Neuron (in vitro differentiated cells): ENCODE data around the gene SEMA3E.
A peak's percentile ranks its signal among the peaks of the same experiment; 100 is the strongest.
"Not testable (repeated sequence)": the region's sequence is repeated elsewhere in the genome, so short reads cannot be mapped to it uniquely, and the experiment has no call there.

Experiments
- H2AFZ ChIP-seq: one replicate; pipeline ENCODE4 v1.6.1; 2013; ENCODE audit warnings: low read depth, mild to moderate bottlenecking, inconsistent platforms, low read length, moderate library complexity
- H3K27me3 ChIP-seq: one replicate; pipeline ENCODE4 v1.6.1; 2013; ENCODE audit warnings: low read length; ENCODE audit not compliant: insufficient read depth
- H3K36me3 ChIP-seq: one replicate; pipeline ENCODE4 v1.6.1; 2013; ENCODE audit warnings: low read length; ENCODE audit not compliant: insufficient read depth
- H3K4me1 ChIP-seq: one replicate; pipeline ENCODE4 v1.6.1; 2013; ENCODE audit warnings: low read length; ENCODE audit not compliant: insufficient read depth
- H3K4me3 ChIP-seq: 2 replicates; pipeline ENCODE4 v1.5.1; 2013; ENCODE audit warnings: mild to moderate bottlenecking, low read length, moderate library complexity
- H3K9me3 ChIP-seq: one replicate; pipeline ENCODE4 v1.6.1; 2013; ENCODE audit warnings: low read length

Gene SEMA3E

DNA sequence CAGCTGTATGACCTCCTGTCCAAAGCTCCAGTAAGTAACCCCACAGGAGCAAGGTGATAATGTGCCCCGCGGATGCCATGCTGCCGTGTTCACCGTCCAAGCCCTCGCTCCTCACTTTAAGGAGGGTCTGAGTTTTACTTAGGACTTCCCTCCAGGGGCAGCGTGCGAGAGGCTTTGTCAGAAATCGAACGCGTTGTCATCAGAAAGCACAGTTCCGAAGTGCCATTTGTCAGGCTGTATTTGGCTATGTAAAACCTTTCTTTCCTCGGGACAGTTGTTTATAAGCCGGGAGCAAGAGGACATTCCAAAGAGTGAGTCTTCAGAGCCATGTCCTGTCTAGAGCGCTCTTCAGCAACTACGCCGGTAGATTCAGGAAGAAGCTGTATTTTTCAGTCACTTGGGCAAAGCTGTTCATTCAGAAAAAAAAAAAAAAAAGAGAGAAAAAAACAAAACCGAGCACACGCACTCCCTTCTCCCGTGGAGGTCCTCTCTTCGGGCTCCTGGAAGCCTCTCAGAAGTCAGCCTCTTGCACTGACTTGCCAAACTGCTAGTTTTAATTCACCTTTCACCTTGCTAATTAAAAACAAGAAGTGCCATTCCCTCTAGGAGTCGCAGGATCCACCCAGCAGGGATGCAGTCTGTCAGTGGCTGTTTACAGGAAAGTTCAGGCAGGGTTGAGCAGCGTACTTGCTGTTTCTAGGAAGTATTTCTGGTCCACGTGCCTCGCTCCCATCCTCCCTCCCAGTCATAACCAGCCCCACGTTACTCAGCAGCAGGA lies at the start of gene SEMA3E:
TSS of gene SEMA3E (minus strand) at position 676 of the 778 bp plus-strand sequence.
- no peaks in the 10 kb centered on the region for H3K36me3 ChIP-seq
- H2AFZ ChIP-seq: peak within 1 kb of the TSS; percentile 67
- no peaks in the 10 kb centered on the region for H3K27me3 ChIP-seq

DNA sequence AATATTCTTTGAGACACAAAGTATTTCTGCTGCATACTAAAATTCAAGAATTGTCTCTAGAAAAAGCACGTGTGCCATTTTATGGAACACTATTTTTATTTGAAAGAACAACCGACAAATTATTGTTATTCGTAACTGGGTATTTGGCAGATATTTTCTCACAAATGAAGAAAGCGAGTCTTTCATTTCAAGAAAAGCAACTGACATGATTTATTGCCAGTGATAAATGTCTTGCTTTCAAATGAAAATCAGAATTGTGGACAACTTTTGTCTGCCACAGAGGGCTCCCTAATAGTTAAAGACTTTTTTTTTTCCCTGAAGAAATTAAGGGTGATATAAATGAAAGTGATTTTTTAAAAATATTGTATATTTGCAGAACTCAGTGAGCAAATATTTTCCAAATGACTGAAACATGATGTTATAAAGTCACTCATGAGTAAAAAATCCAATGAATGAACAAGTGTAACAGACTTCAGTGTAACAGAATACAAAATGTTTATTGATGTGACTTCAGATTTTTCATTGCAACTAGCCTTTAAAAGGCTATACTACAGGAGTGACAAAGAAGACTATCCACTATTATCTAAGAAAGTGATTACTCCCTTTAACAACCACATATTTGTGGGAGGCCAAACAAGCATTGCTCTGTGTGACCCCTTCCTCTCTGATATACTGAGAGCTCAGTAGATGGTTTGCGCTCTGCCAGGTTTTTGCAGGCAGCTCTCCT lies 49.0 kb upstream of the SEMA3E start:
- Histone ChIP-seq H3K4me1 (peaks cover 22% of the 10 kb centered on the region), H3K4me3 (no peak overlapping the region), H2AFZ (no peak overlapping the region), H3K36me3 (no peaks in the 10 kb centered on the region), H3K27me3 (no peaks in the 10 kb centered on the region), H3K9me3 (no peaks in the 10 kb centered on the region)

More for the DNA sequence above, at the start of gene SEMA3E:
- peaks cover 10% of the 10 kb centered on the region for H3K4me1 ChIP-seq
- H3K9me3 ChIP-seq: no peaks in the 10 kb centered on the region
- H3K4me3 ChIP-seq: peak within 1 kb of the TSS; percentile 47

DNA sequence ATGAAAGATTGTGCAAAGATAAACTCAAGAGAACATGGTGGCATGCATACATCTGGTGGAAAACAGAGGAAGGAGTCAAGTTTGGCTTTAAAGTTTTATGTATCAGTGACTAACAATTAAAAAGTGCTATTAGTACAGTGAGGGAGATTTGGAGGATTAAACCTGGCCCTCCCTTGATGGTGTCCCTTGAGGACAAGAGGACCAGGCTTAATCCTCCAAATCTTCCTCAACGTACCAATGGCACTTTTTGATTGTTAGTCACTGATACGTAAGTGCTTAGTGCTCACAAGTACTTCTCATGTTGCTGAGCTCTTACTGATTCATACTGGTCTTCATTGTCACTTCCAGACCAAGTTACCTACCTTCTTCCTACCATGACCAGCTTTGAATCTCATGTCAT lies 47.2 kb upstream of the SEMA3E start:
- Histone ChIP-seq H3K4me3 (no peak overlapping the region), H3K27me3 (no peaks in the 10 kb centered on the region), H3K4me1 (peaks cover 22% of the 10 kb centered on the region)

DNA sequence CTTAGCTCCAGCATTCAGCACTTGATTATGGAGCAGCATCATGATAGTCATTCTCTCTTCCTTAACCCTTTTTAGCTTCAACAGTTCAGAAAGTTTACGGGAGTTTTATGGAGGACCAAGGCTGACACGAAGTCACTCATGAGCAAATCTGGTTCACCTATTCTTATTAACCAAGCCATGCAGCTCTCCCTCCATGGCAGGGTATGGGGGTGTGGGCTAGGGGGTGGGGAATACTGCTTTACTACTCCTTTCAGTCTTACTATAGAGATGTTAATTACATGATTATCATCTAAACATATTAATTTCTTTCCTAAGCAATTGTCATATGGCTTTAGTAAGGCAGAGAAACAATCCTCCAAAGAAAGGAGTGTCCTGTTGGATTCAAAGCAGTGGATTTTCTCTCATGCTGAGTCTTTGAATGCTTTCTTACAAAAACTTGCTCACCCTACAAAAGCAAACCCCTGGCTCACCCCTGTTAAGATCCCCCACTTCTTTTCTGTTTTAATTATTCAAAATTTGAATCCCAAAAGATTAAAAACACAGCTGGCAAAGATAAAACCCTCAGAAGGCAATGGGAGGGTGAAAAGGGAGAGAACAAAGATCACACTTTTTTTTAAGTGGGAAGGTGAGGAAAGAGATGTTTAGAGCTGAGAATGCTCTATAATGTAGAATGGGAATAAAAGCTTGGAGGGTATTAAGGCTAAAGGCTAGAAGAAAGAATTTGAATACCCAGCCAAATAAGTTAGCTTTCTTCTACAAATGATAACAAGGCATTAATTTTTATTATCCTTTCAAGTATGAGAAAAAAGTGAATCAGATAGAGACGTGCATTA lies 46.4 kb upstream of the SEMA3E start:
- Histone ChIP-seq H3K9me3 (no peaks in the 10 kb centered on the region), H3K36me3 (no peaks in the 10 kb centered on the region), H3K4me3 (no peak overlapping the region), H2AFZ (peak overlapping the region; percentile 27), H3K27me3 (no peaks in the 10 kb centered on the region), H3K4me1 (peaks cover 22% of the 10 kb centered on the region)

More for the DNA sequence above, 47.2 kb upstream of the SEMA3E start:
- H3K9me3 ChIP-seq: no peaks in the 10 kb centered on the region
- no peaks in the 10 kb centered on the region for H3K36me3 ChIP-seq
- H2AFZ ChIP-seq: no peak overlapping the region

DNA sequence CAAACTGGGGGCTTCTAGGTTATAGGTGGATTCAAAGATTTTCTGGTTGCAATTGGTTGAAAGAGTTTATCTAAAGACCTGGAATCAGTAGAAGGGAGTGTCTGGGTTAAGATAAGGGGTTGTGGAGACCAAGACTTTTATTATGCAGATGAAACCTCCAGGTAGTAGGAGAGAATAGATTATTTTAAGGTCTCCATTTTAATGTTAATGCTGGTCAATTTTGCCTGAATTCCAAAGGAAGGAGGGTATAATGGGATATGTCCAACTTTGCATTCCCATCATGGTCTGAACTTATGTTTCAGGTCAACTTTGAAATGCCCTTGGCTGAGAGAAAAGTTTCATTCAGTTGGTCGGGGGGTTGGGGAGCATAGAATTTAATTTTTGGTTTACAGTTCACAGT lies 44.3 kb upstream of the SEMA3E start:
- Histone ChIP-seq H3K9me3 (no peaks in the 10 kb centered on the region), H3K27me3 (no peaks in the 10 kb centered on the region), H2AFZ (no peak overlapping the region), H3K4me3 (no peak overlapping the region), H3K36me3 (no peaks in the 10 kb centered on the region), H3K4me1 (peaks cover 19% of the 10 kb centered on the region)

DNA sequence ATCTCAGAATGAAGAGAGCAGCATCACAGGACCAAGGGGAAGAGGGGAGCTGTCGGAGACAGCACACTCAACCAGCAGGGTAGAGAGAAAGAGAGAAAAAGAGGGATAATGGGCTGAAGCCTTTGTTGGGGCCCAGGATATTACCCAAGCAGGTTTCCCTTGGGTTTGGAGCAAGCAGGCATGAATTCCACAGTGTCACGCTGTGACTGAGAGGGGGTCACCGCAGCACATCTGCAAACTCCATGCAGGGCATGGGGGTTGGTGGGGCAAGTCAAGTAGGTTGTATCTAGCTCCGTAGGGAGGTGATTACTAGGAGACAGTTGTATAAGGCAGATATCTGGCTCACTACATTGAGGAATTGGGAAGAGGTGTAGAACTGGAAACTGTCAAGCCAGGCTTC lies 42.2 kb upstream of the SEMA3E start:
- peaks cover 12% of the 10 kb centered on the region for H3K4me1 ChIP-seq

DNA sequence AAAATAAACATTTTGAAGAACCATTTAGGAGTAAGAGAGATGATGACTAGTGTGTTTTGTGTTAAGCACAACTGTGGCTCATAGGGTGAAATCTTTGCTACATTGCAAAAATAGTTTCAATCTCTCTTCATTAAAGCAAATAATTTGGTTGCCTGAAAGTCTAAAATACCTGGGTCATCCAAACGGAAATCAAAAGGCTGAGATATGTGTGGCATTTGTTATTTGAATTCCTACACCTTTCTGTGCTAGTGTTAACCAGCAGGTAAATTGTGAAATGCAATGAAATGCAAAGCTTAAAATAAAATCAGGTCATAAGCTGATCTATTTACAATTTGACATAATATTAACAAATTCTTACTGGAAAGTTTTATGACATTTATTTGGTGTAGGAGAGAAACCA lies 40.9 kb upstream of the SEMA3E start:
- Histone ChIP-seq H3K27me3 (no peaks in the 10 kb centered on the region), H3K9me3 (no peaks in the 10 kb centered on the region), H2AFZ (no peak overlapping the region), H3K36me3 (no peaks in the 10 kb centered on the region), H3K4me3 (no peak overlapping the region), H3K4me1 (peaks cover 4% of the 10 kb centered on the region)

More for the DNA sequence above, 42.2 kb upstream of the SEMA3E start:
- Histone ChIP-seq H2AFZ (no peak overlapping the region), H3K27me3 (no peaks in the 10 kb centered on the region), H3K36me3 (no peaks in the 10 kb centered on the region), H3K4me3 (no peak overlapping the region), H3K9me3 (no peaks in the 10 kb centered on the region)

DNA sequence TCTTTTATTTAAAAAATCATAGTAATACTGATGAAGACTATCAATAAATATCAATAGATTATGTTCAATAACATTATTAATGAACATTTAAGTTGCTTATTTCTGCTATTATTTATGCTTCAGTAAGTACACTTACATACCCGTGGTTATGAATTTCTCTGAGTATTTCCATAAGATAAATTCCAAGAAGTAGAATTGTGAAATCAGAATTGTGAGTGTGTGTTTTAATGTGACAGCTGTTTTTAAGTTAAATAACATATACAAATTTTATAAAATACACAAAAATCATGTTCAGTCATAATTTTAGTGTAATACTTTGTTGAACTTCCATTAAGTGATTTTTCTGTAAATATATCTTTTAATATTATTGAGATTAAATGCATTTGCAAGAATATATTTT lies 37.5 kb upstream of the SEMA3E start:
- no peaks in the 10 kb centered on the region for H3K9me3 ChIP-seq

DNA sequence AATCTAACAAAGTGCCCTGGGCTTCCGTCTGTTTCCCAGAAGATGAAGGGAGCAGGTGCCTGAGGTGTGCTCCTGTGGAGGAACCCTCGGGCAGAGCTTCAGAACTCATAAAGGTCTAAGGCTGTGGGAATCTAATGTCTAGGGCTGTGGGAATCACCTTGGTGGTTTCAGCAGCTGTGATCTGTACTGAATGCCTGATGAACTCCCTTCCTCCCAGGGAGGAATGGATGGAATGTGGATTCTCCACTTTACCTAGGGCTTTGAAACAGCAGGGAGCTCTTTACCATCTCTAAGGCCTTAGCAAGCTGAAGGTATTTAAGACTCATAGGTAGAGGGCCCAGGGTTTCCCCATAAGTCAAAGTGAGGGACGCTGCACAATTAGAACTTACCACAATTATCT lies 36.0 kb upstream of the SEMA3E start:
- no peaks in the 10 kb centered on the region for H3K9me3 ChIP-seq
- no peak overlapping the region for H2AFZ ChIP-seq
- no peaks in the 10 kb centered on the region for H3K27me3 ChIP-seq
- H3K4me3 ChIP-seq: no peak overlapping the region
- H3K36me3 ChIP-seq: no peaks in the 10 kb centered on the region
- H3K4me1 ChIP-seq: no peaks in the 10 kb centered on the region

More for the DNA sequence above, 37.5 kb upstream of the SEMA3E start:
- H3K4me1 ChIP-seq: no peaks in the 10 kb centered on the region
- no peaks in the 10 kb centered on the region for H3K27me3 ChIP-seq
- no peaks in the 10 kb centered on the region for H3K36me3 ChIP-seq
- H2AFZ ChIP-seq: no peak overlapping the region
- H3K4me3 ChIP-seq: no peak overlapping the region

DNA sequence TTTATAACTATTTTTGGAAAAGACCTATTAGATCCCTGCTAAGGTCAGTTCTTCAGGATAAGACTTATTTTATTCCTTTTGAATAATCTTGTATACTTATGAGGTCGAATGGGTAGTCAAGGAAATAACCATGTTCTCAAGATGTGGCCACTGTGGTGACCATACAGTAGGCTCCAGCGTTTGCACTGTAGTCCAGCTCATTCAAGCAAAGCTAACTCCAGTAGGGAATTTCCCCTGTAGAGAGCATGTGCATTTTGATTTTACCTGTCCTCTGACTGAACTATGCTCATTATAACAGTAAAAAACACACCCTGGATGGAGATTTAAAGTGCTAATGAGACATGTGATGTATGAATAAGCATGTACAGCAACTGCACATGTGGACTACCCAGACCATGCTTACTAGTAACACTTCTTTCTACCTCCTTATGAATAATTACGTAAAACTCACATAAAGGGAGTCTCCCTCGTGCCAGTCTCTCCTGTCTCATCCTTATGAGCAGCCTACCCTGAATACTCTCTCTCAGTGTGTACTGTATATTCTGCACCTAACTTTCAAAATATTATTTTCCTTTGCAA lies 32.4 kb upstream of the SEMA3E start:
- H3K9me3 ChIP-seq: no peaks in the 10 kb centered on the region
- H3K27me3 ChIP-seq: no peaks in the 10 kb centered on the region
- no peaks in the 10 kb centered on the region for H3K36me3 ChIP-seq
- no peaks in the 10 kb centered on the region for H3K4me1 ChIP-seq
- H3K4me3 ChIP-seq: no peak overlapping the region
- H2AFZ ChIP-seq: no peak overlapping the region

DNA sequence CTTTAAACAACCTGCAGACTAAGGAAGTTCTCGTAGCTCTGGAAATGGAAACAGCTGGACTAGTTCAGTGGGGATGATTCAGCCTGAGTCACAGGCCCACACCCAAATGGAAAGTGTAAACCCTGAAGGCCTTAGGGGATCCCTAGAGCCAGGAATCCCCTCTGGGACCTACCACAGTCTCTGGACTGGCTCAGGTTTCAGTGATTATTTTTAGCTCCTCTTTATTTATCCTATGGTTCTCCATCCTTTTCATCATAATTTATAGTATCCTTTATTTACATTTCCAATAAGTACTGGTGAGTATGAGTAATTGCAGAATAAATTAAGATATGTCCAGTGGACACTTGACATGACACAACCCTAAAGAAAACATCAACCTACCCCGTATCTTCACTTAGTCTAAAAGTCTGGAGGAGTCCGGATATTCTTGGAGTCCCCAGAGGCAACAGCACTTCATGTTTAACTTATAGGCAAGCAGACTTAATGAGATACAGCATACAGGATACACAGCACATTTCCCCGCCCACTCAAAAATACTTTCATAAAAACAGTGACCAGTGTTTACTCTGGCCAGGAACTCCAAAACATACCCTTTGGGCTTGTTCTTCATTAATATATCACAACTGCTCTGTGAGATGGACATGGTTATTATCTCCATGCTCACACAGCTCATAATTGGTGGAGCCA lies 28.4 kb upstream of the SEMA3E start:
- no peaks in the 10 kb centered on the region for H3K27me3 ChIP-seq
- no peaks in the 10 kb centered on the region for H3K4me1 ChIP-seq
- H2AFZ ChIP-seq: no peak overlapping the region
- H3K36me3 ChIP-seq: no peaks in the 10 kb centered on the region
- no peak overlapping the region for H3K4me3 ChIP-seq
- H3K9me3 ChIP-seq: no peaks in the 10 kb centered on the region

DNA sequence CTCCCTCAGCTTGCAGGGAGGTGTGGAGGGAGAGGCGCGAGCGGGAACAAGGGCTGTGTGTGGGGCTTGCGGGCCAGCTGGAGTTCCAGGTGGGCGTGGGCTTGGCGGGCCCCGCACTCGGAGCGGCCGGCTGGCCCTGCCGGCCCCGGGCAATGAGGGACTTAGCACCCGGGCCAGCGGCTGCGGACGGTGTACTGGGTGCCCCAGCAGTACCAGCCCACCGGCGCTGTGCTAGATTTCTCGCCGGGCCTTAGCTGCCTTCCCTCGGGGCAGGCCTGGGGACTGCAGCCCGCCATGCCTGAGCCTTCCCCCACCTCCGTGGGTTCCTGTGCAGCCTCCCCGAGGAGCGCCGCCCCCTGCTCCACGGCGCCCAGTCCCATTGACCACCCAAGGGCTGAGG lies 24.4 kb upstream of the SEMA3E start:
- H3K9me3 ChIP-seq, H3K4me1 ChIP-seq, H2AFZ ChIP-seq, H3K4me3 ChIP-seq, H3K27me3 ChIP-seq, H3K36me3 ChIP-seq: not testable (repeated sequence)
